GM18520 (cell line): ENCODE measurements around the gene SLC9A9.

Source experiments
- ATAC-seq: cut with Tn5 transposase; IDR thresholded peaks from one replicate; pipeline ENCODE4 v1.9.1; 2021; ENCODE audit not compliant: unreplicated experiment

The SLC9A9 gene

GRCh38 chr3:143848704-143849103, 436 bp upstream of the SLC9A9 start:
- ATAC-seq = peak; percentile 7

- no peak for ATAC-seq
These were observed 4.7 kb downstream of the SLC9A9 start for GRCh38 chr3:143843587-143843986.

GRCh38 chr3:143840636-143841035, 7.6 kb downstream of the SLC9A9 start:
- no peak for ATAC-seq

- no peak for ATAC-seq
These were observed 8.3 kb downstream of the SLC9A9 start for GRCh38 chr3:143839980-143840379.

- no peak for ATAC-seq
These were observed 11.2 kb downstream of the SLC9A9 start for GRCh38 chr3:143837076-143837475.

GRCh38 chr3:143835312-143835711, 13.0 kb downstream of the SLC9A9 start:
- ATAC-seq = no peak

- peak; percentile 57 for ATAC-seq
These were observed 15.8 kb downstream of the SLC9A9 start for GRCh38 chr3:143832433-143832832.

GRCh38 chr3:143831994-143832393, 16.3 kb downstream of the SLC9A9 start:
- ATAC-seq = peak; percentile 73

- ATAC-seq = no peak
These were observed 17.1 kb downstream of the SLC9A9 start for GRCh38 chr3:143831208-143831607.

GRCh38 chr3:143830786-143831185, 17.5 kb downstream of the SLC9A9 start:
- no peak for ATAC-seq

GRCh38 chr3:143830063-143830462, 18.2 kb downstream of the SLC9A9 start:
- ATAC-seq = no peak

- no peak for ATAC-seq
These were observed 20.8 kb downstream of the SLC9A9 start for GRCh38 chr3:143827425-143827824.

- no peak for ATAC-seq
These were observed 22.0 kb downstream of the SLC9A9 start for GRCh38 chr3:143826296-143826695.

GRCh38 chr3:143825513-143825912, 22.8 kb downstream of the SLC9A9 start:
- ATAC-seq = peak; percentile 74

- ATAC-seq = no peak
These were observed 23.4 kb downstream of the SLC9A9 start for GRCh38 chr3:143824735-143825385.

GRCh38 chr3:143822798-143823197, 25.5 kb downstream of the SLC9A9 start:
- ATAC-seq = no peak

- ATAC-seq = no peak
These were observed 25.9 kb downstream of the SLC9A9 start for GRCh38 chr3:143822374-143822773.

GRCh38 chr3:143821862-143822261, 26.4 kb downstream of the SLC9A9 start:
- no peak for ATAC-seq

- ATAC-seq = no peak
These were observed 27.6 kb downstream of the SLC9A9 start for GRCh38 chr3:143820466-143821221.

GRCh38 chr3:143819890-143820289, 28.4 kb downstream of the SLC9A9 start:
- ATAC-seq = no peak

- no peak for ATAC-seq
These were observed 33.8 kb downstream of the SLC9A9 start for GRCh38 chr3:143814443-143814889.

- ATAC-seq = no peak
These were observed 35.8 kb downstream of the SLC9A9 start for GRCh38 chr3:143812481-143812880.
